Muscle layer of colon (tissue), 2 donors: ENCODE data around the gene DBP.
A peak's percentile ranks its signal among the peaks of the same experiment; 100 is the strongest.

Experiments used
- H3K27ac ChIP-seq: one replicate; pipeline ENCODE4 v1.7.0; 2013; ENCODE audit warnings: low read depth, mild to moderate bottlenecking, low read length, moderate library complexity
- H3K27me3 ChIP-seq, 2 donors: one replicate each; pipeline ENCODE4 v1.7.0; 2013; ENCODE audit warnings: low read length in 2 of 2, mild to moderate bottlenecking in 2 of 2; ENCODE audit not compliant: insufficient read depth in 2 of 2, control insufficient read depth in 1 of 2
- H3K36me3 ChIP-seq: one replicate; pipeline ENCODE4 v1.7.0; 2013; ENCODE audit warnings: mild to moderate bottlenecking, low read length; ENCODE audit not compliant: insufficient read depth
- H3K4me1 ChIP-seq: one replicate; pipeline ENCODE4 v1.7.0; 2013; ENCODE audit warnings: mild to moderate bottlenecking, low read length; ENCODE audit not compliant: insufficient read depth
- H3K4me3 ChIP-seq, 2 donors: one replicate each; pipeline ENCODE4 v1.7.0; 2013; ENCODE audit warnings: low read length in 2 of 2, low read depth in 1 of 2, mild to moderate bottlenecking in 1 of 2, moderate library complexity in 1 of 2
- H3K9ac ChIP-seq: one replicate; pipeline ENCODE4 v1.7.0; 2013; ENCODE audit warnings: low read length
- H3K9me3 ChIP-seq: one replicate; pipeline ENCODE4 v1.7.0; 2013; ENCODE audit warnings: mild to moderate bottlenecking, low read length
- donor health status: abdominal sarcoma.
- donor health status: Adenocarcinoma of cecum.

DBP gene

DNA sequence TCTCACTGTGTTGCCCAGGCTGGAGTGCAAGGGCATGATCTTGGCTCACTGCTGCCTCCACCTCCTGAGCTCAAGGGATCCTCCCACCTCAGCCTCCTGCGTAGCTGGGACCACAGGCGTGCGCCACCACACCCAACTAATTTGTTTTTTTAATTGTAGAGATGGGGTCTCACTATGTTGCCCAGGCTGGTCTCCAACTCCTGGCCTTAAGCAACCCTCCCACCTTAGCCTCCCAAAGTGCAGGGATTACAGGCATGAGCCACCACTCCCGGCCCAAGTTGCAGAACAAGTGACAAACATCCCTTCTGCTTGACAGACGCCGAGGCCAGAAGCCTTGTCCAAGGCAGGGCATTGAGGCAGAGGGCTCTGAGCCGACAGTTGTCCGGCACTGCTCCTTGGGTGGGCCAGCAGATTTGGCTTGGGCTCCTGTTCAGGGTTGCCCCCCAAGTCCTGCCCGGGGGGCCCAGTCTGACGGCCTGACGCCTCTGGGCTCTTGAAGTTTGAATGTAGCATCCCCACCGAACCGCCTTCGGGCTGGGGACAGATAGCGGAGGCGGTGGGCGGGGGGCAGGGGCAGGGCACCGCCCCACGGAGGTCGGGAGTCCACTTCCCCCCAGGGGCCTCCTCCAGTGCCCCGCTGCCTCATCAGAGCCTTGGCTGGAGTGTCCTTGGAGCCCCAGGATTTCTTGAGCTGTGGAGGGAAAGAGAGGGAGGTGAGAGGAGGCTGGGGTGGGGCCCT, 36.3 kb downstream of the DBP start:
- no peak overlapping the region for H3K4me3 ChIP-seq
- H3K4me1 ChIP-seq, result no peaks in the 10 kb centered on the region
- no peaks in the 10 kb centered on the region for H3K9me3 ChIP-seq
- no peaks in the 10 kb centered on the region for H3K27me3 ChIP-seq
- H3K36me3 ChIP-seq, result no peaks in the 10 kb centered on the region
- H3K9ac ChIP-seq, result no peak overlapping the region
- H3K27ac ChIP-seq, result no peak overlapping the region

DNA sequence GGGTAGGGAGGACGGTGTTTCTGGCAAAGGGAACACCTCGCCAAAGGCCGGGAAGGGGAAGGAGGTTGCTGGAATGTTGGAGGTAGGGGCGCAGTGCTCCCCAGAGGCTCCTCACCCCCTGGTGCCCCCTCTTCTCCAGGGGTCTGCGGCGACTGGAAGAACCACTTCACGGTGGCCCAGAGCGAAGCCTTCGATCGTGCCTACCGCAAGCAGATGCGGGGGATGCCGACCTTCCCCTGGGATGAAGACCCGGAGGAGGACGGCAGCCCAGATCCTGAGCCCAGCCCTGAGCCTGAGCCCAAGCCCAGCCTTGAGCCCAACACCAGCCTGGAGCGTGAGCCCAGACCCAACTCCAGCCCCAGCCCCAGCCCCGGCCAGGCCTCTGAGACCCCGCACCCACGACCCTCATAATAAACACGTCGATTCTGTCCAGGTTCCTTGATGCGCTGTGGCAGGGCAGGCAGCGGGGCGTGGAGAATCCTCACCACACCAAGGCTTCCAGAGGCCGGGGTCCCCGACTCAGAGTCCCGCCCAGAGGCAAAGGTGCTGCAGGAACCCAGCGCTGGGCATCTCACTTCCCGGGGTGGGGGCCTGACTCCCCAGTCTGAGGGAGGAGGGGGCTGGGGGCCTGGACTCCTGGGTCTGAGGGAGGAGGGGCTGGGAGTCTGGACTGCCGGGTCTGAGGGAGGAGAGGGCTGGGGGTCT, 38.0 kb downstream of the DBP start:
- Histone ChIP-seq H3K9ac (no peak overlapping the region), H3K27me3 (no peaks in the 10 kb centered on the region), H3K4me1 (no peaks in the 10 kb centered on the region), H3K27ac (no peak overlapping the region), H3K36me3 (no peaks in the 10 kb centered on the region), H3K9me3 (no peaks in the 10 kb centered on the region), H3K4me3 (no peak overlapping the region)

DNA sequence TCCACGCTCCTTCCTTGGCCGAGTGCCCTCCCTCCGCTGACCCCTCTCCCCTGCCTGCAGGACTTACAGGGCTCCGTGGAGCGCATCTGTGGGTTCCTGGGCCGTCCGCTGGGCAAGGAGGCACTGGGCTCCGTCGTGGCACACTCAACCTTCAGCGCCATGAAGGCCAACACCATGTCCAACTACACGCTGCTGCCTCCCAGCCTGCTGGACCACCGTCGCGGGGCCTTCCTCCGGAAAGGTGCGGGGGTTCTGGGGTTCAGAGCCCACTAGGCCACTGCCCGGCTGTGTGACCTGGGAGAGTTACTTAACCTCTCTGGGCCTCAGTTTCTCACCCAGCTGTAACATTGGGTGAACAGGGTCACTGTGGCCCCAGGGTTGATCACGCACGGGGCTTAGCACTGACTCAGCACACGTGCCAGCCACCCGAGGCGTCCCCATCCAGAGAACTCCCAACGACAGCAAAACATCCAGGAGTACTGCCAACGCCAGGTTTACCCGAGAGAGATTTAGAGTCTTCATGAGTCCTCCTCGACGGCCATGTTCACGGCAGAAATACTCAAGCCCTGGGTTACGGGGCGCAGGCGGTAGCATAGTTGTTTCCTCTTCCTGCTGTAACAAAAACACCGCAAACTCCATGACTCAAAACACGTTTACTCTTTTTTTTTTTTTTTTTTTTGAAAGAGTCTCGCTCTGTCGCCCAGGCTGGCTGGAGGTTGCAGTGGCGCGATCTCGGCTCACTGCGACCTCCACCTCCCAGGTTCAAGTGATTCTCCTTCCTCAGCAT, 40.3 kb downstream of the DBP start:
- no peaks in the 10 kb centered on the region for H3K27me3 ChIP-seq
- no peaks in the 10 kb centered on the region for H3K4me1 ChIP-seq
- no peak overlapping the region for H3K27ac ChIP-seq
- no peaks in the 10 kb centered on the region for H3K9me3 ChIP-seq
- no peaks in the 10 kb centered on the region for H3K36me3 ChIP-seq
- H3K9ac ChIP-seq, result no peak overlapping the region
- H3K4me3 ChIP-seq, result no peak overlapping the region

DNA sequence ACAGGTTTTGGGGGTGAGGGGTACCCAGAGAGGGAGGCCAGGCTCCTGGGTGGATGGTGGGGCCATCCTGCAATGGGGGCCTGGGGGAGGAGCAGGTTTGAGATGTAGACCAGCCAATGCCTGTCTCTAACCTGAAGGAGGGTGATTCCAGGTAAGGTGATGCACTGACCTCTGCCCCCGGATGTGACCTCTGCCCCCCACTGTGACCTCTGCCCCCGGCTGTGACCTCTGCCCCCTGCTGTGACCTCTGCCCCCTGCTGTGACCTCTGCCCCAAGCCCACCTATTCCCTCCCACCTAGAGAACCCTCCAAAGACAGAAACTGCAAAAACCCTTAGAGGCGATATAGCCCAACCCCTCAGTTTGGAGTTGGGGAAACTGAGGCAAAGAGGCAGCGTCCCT, 40.9 kb downstream of the DBP start:
- Histone ChIP-seq H3K36me3 (no peaks in the 10 kb centered on the region), H3K27ac (no peak overlapping the region), H3K4me3 (no peak overlapping the region), H3K9me3 (no peaks in the 10 kb centered on the region), H3K27me3 (no peaks in the 10 kb centered on the region), H3K4me1 (no peaks in the 10 kb centered on the region), H3K9ac (no peak overlapping the region)

DNA sequence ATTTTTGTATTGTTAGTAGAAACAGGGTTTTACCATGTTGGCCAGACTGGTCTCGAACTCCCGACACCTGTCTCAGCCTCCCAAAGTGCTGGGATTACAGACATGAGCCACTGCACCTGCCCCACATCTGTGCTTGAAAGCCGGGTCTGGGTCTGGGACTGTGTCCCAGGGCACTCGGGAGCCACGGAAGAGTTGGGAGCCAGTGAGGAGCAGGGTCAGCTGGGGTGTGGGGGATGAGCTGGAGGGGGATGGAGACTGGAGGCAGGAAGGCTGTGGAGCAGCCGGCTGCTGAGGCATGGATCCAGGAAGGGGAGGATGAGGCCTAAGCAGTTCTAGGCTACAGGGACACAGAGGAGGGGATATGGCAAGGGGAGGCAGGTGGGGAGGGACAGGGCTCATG, 41.3 kb downstream of the DBP start:
- Histone ChIP-seq H3K4me1 (no peaks in the 10 kb centered on the region), H3K36me3 (no peaks in the 10 kb centered on the region), H3K27ac (no peak overlapping the region), H3K4me3 (no peak overlapping the region), H3K27me3 (no peaks in the 10 kb centered on the region), H3K9ac (no peak overlapping the region), H3K9me3 (no peaks in the 10 kb centered on the region)

DNA sequence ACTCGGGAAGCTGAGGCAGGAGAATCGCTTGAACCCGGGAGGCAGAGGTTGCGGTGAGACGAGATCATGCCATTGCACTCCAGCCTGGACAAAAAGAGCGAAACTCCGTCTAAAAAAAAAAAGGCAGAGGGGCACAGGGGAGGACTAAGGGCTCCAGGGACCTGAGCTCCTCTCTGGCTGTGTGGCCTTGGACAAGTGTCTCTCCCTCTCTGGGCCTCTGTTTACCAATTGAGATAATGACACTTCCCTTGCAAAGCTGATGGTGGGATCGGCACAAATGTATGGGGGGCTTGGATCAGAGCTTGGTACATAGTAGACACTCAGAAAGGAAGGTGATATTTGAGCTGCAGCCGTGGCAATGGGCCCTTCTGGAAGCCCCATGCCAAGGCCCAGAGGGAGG, 42.0 kb downstream of the DBP start:
- H3K27me3 ChIP-seq, result no peaks in the 10 kb centered on the region
- no peak overlapping the region for H3K4me3 ChIP-seq
- no peak overlapping the region for H3K9ac ChIP-seq

DNA sequence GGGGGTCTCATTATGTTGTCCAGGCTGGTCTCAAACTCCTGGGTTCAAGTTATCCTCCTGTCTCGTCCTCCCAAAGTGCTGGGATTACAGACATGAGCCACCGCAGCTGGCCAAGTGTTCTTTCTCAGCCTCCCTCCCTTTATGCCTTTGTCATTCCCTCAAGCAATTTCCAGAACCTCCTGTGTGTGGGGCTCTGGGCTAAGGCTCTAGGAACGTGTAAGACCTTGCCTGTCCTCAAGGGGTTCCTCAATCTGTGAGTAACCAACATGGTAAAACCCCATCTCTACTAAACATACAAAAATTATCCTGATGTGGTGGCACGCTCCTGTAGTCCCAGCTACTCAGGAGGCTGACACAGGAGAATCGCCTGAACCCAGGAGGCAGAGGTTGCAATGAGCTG, 46.2 kb downstream of the DBP start:
- H3K36me3 ChIP-seq, result no peaks in the 10 kb centered on the region
- no peak overlapping the region for H3K27ac ChIP-seq
- no peaks in the 10 kb centered on the region for H3K27me3 ChIP-seq
- H3K4me3 ChIP-seq, result no peak overlapping the region
- H3K4me1 ChIP-seq, result peaks cover 4% of the 10 kb centered on the region
- H3K9me3 ChIP-seq, result no peaks in the 10 kb centered on the region
- no peak overlapping the region for H3K9ac ChIP-seq

More for the DNA sequence above, 42.0 kb downstream of the DBP start:
- Histone ChIP-seq H3K4me1 (no peaks in the 10 kb centered on the region), H3K27ac (no peak overlapping the region), H3K36me3 (no peaks in the 10 kb centered on the region), H3K9me3 (no peaks in the 10 kb centered on the region)

DNA sequence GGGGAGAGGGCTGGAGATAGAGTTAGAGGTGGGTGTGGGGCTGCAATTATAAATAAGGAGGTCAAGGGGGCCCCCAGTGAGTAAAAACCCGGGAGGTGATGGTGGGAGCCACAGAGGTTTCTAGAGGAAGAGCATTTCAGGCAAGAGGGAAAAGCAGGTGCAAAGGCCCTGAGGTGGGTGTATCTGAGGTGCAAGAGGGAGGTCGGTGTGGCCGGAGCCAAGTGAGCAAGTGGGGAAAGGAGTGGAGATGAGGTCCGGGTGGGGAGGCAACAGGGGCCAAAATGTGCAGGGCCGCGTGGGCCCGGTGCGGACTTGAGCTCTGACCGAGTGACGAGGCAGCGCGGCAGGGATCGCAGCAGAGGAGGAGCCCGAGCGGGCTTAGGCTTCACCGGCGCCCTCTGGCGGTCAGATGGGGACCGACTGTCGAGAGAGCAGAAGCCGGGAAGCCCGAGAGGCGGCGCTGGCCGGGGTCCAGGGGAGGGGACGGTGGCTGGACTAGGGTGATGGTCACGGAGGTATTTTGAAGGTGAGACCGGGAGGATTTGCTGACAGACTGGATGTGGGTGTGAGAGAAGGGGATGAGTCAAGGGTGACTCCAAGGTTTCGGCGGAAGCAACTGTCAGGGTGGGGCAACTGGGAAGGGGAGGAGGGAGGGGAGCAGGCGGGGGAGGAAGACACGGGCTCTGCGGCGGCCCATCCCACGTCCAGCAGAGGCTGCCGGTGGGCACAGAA, 48.3 kb downstream of the DBP start:
- peaks cover 8% of the 10 kb centered on the region for H3K4me1 ChIP-seq
- H3K36me3 ChIP-seq, result no peaks in the 10 kb centered on the region
- peak overlapping the region; percentile 39 for H3K27ac ChIP-seq
- no peaks in the 10 kb centered on the region for H3K9me3 ChIP-seq
- peak overlapping the region; percentile 33 for H3K9ac ChIP-seq
- no peaks in the 10 kb centered on the region for H3K27me3 ChIP-seq
- peak overlapping the region; percentile 29 to 55 for H3K4me3 ChIP-seq

DNA sequence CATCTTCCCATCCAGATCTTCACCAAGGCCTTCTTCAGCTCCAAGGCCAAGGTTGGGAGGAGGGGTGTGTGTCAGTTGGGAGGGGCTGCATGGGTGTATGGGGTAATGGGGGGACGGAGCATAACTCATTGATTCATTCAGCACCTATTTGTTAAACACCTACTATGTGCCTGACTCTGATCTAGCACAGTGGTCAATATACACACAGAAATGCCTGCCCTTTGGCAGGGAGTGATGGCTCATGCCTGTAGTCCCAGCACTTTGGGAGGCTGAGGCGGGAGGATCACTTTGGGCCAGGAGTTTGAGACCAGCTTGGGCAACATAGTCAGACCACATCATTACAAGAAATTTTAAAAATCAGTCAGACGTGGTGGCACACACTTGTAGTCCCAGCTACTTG, 49.8 kb downstream of the DBP start:
- H3K27me3 ChIP-seq, result no peaks in the 10 kb centered on the region
- no peak overlapping the region for H3K9ac ChIP-seq
- no peaks in the 10 kb centered on the region for H3K9me3 ChIP-seq
- no peaks in the 10 kb centered on the region for H3K36me3 ChIP-seq
- H3K27ac ChIP-seq, result no peak overlapping the region
- peaks cover 8% of the 10 kb centered on the region for H3K4me1 ChIP-seq
- no peak overlapping the region for H3K4me3 ChIP-seq

DNA sequence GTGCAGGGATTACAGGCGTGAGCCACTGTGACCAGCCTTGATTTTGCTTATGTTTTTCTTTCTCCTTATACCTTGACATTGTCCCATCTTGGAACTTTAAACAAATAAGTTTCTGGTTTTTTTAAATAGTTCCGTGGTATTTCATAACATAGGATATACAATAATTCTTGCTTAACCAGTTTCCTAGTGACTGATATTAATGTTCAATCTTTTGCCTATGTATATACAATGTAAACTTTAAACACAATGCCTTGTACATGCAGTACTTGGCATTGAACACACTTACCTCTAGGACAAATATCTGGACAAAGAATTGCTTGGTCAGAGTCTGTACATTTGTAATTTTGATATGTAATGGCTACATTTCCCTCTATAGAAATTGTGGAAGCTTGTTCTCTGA, 55.0 kb downstream of the DBP start:
- Histone ChIP-seq H3K9me3 (no peaks in the 10 kb centered on the region), H3K4me3 (no peak overlapping the region), H3K27ac (no peak overlapping the region), H3K4me1 (peaks cover 4% of the 10 kb centered on the region), H3K36me3 (no peaks in the 10 kb centered on the region), H3K9ac (no peak overlapping the region), H3K27me3 (no peaks in the 10 kb centered on the region)
